SK-N-SH (cell line): ENCODE data around the gene ZRANB3. TPM values are rescaled to one million over a fixed set of nuclear protein-coding genes. Genes with fewer than 3 reads are reported as not detected.

Source experiments
- CTCF ChIA-PET: fragments of 300-600, 350-600 bp; formaldehyde crosslinking; extraction: SDS; loops from one replicate; lab custom pipeline; 2021; lab: Yijun Ruan, JAX
- POLR2A ChIA-PET: fragments of 350-600 bp; sonication (Branson Sonifier 250); formaldehyde crosslinking; extraction: SDS; loops from one replicate; lab custom pipeline; 2020; ENCODE audit warnings: antibody characterized with exemption, inconsistent platforms; lab: Yijun Ruan, JAX
- DNase-seq: peaks from one replicate; pipeline ENCODE4 v3.0.0; 2012
- H2AFZ ChIP-seq: fragments of 200-600 bp; sonication (generic); 2 replicates; pipeline ENCODE4 v1.8.1; 2016; ENCODE audit warnings: antibody characterized with exemption, mild to moderate bottlenecking, low read depth
- H3F3A ChIP-seq: fragments of 200-600 bp; sonication (generic); replicated peaks from 2 replicates; pipeline ENCODE3; 2016; ENCODE audit warnings: antibody characterized with exemption, mild to moderate bottlenecking; ENCODE audit not compliant: insufficient read depth
- H3K27ac ChIP-seq, 2 experiments: fragments of 200-500 bp in 1 of 2; fragments of 200-600 bp in 1 of 2; sonication (Bioruptor generic) in 1 of 2; sonication (generic), shearing (Covaris generic) in 1 of 2; 2 replicates each; pipeline versions ENCODE4 v1.5.1 to v1.6.1; 2014 to 2016; ENCODE audit warnings: low read depth in 2 of 2, inconsistent platforms in 1 of 2, low read length in 1 of 2, mild to moderate bottlenecking in 1 of 2, mixed read lengths in 1 of 2
- H3K27me3 ChIP-seq: fragments of 200-600 bp; sonication (generic), shearing (Covaris generic); 2 replicates; pipeline ENCODE4 v1.6.1; 2016; ENCODE audit warnings: mixed run types; ENCODE audit not compliant: insufficient read depth
- H3K36me3 ChIP-seq, 2 experiments: fragments of 200-500 bp in 1 of 2; fragments of 200-600 bp in 1 of 2; sonication (Bioruptor generic) in 1 of 2; sonication (generic) in 1 of 2; replicated peaks in 1 of 2; 2 replicates each; pipeline versions ENCODE3 to v1.5.1; 2014 to 2016; ENCODE audit warnings: low read length in 1 of 2, mild to moderate bottlenecking in 1 of 2; ENCODE audit not compliant: insufficient read depth in 2 of 2, control insufficient read depth in 1 of 2
- H3K4me1 ChIP-seq, 2 experiments: fragments of 200-500 bp in 1 of 2; fragments of 200-600 bp in 1 of 2; sonication (Bioruptor generic) in 1 of 2; sonication (generic), shearing (Covaris generic) in 1 of 2; 2 replicates each; pipeline versions ENCODE4 v1.5.1 to v1.6.1; 2014 to 2016; ENCODE audit warnings: low read depth in 1 of 2, low read length in 1 of 2, mixed run types in 1 of 2; ENCODE audit not compliant: insufficient read depth in 2 of 2, control insufficient read depth in 1 of 2
- H3K4me2 ChIP-seq: fragments of 200-600 bp; sonication (generic), shearing (Covaris generic); 2 replicates; pipeline ENCODE4 v1.6.1; 2017; ENCODE audit warnings: mixed run types
- H3K4me3 ChIP-seq, 2 experiments: fragments of 200-500 bp in 1 of 2; fragments of 200-600 bp in 1 of 2; sonication (Bioruptor generic) in 1 of 2; sonication (generic), shearing (Covaris generic) in 1 of 2; 2 replicates each; pipeline versions ENCODE4 v1.5.1 to v1.8.1; 2014 to 2016; ENCODE audit warnings: low read depth in 2 of 2, inconsistent platforms in 1 of 2, low read length in 1 of 2, mild to moderate bottlenecking in 1 of 2, mixed read lengths in 1 of 2, moderate library complexity in 1 of 2
- H3K79me2 ChIP-seq: fragments of 200-600 bp; sonication (generic); 2 replicates; pipeline ENCODE4 v1.8.1; 2017; ENCODE audit warnings: mild to moderate bottlenecking; ENCODE audit not compliant: insufficient read depth
- H3K9ac ChIP-seq: fragments of 200-600 bp; sonication (generic); 2 replicates; pipeline ENCODE4 v1.6.1; 2017; ENCODE audit warnings: mixed run types
- H3K9me2 ChIP-seq: fragments of 200-600 bp; sonication (generic); 2 replicates; pipeline ENCODE4 v1.6.1; 2017; ENCODE audit warnings: mixed run types
- H3K9me3 ChIP-seq: fragments of 200-600 bp; sonication (generic); 2 replicates; pipeline ENCODE4 v1.6.1; 2017; ENCODE audit warnings: mixed run types, mild to moderate bottlenecking, moderate library complexity
- H4K20me1 ChIP-seq: fragments of 200-600 bp; sonication (generic); 2 replicates; pipeline ENCODE4 v1.6.1; 2017; ENCODE audit warnings: mild to moderate bottlenecking, mixed run types; ENCODE audit not compliant: insufficient read depth
- CHD2 ChIP-seq: fragments of 150-350 bp; IDR thresholded peaks from 2 replicates; pipeline ENCODE4 v1.6.1; 2018; ENCODE audit warnings: low read length; ENCODE audit not compliant: partially characterized antibody
- EZH2phosphoT487 ChIP-seq: fragments of 200-600 bp; sonication (generic); IDR thresholded peaks from 2 replicates; pipeline ENCODE4 v1.6.1; 2017; ENCODE audit warnings: low read depth, mixed run types, mild to moderate bottlenecking, antibody characterized with exemption, moderate library complexity, borderline replicate concordance
- FOXJ3 ChIP-seq: sonication (generic); formaldehyde crosslinking; IDR thresholded peaks from 2 replicates; pipeline ENCODE4 v1.5.1; 2020; ENCODE audit warnings: mild to moderate bottlenecking, missing genetic modification reagents
- MXI1 ChIP-seq: IDR thresholded peaks from 2 replicates; pipeline ENCODE4 v1.6.1; 2012; ENCODE audit warnings: mild to moderate bottlenecking, low read depth, low read length, improper control_type of control experiment
- POLR2AphosphoS5 ChIP-seq: IDR thresholded peaks from 2 replicates; pipeline ENCODE4 v1.6.1; 2012; ENCODE audit warnings: low read depth, low read length
- RAD21 ChIP-seq: IDR thresholded peaks from 2 replicates; pipeline ENCODE4 v1.6.1; 2012; ENCODE audit warnings: mild to moderate bottlenecking, low read length
- RFX5 ChIP-seq: IDR thresholded peaks from 2 replicates; pipeline ENCODE4 v1.6.1; 2012; ENCODE audit warnings: mild to moderate bottlenecking, improper control_type of control experiment, low read length
- RXRA ChIP-seq: IDR thresholded peaks from 2 replicates; pipeline ENCODE4 v1.4.0; 2012; ENCODE audit warnings: low read depth, mild to moderate bottlenecking, borderline replicate concordance
- SMC3 ChIP-seq: IDR thresholded peaks from 2 replicates; pipeline ENCODE4 v1.6.1; 2012; ENCODE audit warnings: low read depth, low read length, improper control_type of control experiment
- TEAD4 ChIP-seq: IDR thresholded peaks from 2 replicates; pipeline ENCODE4 v1.4.0; 2012; ENCODE audit warnings: mild to moderate bottlenecking, borderline replicate concordance; ENCODE audit not compliant: insufficient read depth
- WGBS: methylation state at CpG from one replicate; pipeline ENCODE4 v1.1.6; 2017; ENCODE audit warnings: low lambda C conversion rate; 5-methylcytosine and 5-hydroxymethylcytosine counted together
- polyA plus RNA-seq, 3 experiments: library from polyadenylated mRNA; depleted of rRNA; stranded (reverse); fragments of >200 nt; gene quantifications; 2 replicates each; pipeline ENCODE4 v1.2.3, GENCODE V29; 2012
- TF ChIP-seq, protein P1 (sequence below): IDR thresholded peaks from 2 replicates; pipeline ENCODE4; 2012
- TF ChIP-seq, protein P2 (sequence below): IDR thresholded peaks from 2 replicates; pipeline ENCODE4 v1.4.0; 2012; ENCODE audit warnings: low read depth, borderline replicate concordance

Gene ZRANB3
- polyA plus RNA-seq, 1 of the 3 experiments (the other 2 are of a cell fraction): 4.1 TPM

DNA sequence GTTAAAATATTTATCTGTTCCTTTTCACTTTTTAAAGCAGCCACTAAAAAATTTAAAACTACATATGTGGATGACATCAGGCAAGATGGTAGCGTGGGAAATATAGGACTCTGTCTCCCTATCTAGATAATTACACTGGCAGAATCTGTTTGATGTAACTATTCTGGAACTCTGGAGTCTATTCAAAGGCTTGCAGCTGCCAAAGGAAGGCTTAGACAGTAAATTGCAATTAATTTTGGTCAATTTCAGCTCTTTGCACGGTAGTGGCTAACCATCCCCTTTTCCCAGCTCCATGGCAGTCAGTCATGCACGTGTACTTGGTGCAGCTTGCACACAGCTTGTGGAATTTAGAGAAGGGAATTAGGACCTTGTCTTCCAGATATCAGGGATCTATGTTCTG lies 343.7 kb downstream of the ZRANB3 start:
- Histone ChIP-seq H3K4me3 (no peak overlapping the region), H4K20me1 (no peaks in the 10 kb centered on the region), H3K79me2 (no peaks in the 10 kb centered on the region), H3K27me3 (no peaks in the 10 kb centered on the region), H3K36me3 (peaks cover 0 to 5% of the 10 kb centered on the region in 2 experiments), H3K9me2 (no peaks in the 10 kb centered on the region), H3K9me3 (no peaks in the 10 kb centered on the region), H3K4me1 (no peaks in the 10 kb centered on the region; a peak in 1 of 4 replicates), H2AFZ (no peak overlapping the region), H3K27ac (no peak overlapping the region), H3K9ac (no peak overlapping the region), H3F3A (no peaks in the 10 kb centered on the region), H3K4me2 (no peak overlapping the region)
- 86% methylated on average over 3 of the region's 3 CpGs for whole genome bisulfite sequencing
- CTCF ChIA-PET: no interaction called here
- POLR2A ChIA-PET: no interaction called here
- TF ChIP-seq, protein P1, sequence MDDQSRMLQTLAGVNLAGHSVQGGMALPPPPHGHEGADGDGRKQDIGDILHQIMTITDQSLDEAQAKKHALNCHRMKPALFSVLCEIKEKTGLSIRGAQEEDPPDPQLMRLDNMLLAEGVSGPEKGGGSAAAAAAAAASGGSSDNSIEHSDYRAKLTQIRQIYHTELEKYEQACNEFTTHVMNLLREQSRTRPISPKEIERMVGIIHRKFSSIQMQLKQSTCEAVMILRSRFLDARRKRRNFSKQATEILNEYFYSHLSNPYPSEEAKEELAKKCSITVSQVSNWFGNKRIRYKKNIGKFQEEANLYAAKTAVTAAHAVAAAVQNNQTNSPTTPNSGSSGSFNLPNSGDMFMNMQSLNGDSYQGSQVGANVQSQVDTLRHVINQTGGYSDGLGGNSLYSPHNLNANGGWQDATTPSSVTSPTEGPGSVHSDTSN: no peak
- TF ChIP-seq, protein P2, sequence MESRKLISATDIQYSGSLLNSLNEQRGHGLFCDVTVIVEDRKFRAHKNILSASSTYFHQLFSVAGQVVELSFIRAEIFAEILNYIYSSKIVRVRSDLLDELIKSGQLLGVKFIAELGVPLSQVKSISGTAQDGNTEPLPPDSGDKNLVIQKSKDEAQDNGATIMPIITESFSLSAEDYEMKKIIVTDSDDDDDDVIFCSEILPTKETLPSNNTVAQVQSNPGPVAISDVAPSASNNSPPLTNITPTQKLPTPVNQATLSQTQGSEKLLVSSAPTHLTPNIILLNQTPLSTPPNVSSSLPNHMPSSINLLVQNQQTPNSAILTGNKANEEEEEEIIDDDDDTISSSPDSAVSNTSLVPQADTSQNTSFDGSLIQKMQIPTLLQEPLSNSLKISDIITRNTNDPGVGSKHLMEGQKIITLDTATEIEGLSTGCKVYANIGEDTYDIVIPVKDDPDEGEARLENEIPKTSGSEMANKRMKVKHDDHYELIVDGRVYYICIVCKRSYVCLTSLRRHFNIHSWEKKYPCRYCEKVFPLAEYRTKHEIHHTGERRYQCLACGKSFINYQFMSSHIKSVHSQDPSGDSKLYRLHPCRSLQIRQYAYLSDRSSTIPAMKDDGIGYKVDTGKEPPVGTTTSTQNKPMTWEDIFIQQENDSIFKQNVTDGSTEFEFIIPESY: no peak
- TF ChIP-seq RAD21: no peak
- no peak for TF ChIP-seq RXRA
- TF ChIP-seq POLR2AphosphoS5: no peak
- TF ChIP-seq RFX5: no peak
- TF ChIP-seq SMC3: no peak
- TF ChIP-seq TEAD4: no peak
- TF ChIP-seq CHD2: no peak
- no peak for DNase-seq

DNA sequence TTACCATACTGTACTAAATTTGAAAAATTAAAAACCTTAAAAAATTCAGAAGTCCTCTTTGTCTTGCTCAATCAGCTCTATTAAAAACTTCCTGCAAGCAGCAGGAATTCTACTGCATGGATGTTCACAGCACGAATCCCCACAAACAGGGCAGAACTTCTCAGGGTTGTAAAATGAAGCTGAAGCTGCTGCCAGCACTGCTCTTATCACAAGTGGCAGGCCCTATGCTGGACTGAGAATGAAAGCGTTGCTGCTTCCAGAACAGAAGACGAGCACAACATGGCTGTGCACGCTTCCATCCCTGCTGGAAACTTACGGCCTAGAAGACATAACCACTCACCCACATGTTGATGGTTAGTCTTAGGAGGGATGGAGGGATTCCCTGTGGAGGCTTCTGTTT lies 345.0 kb downstream of the ZRANB3 start:
- Histone ChIP-seq H3F3A (no peaks in the 10 kb centered on the region), H3K9ac (no peak overlapping the region), H3K9me2 (no peaks in the 10 kb centered on the region), H3K36me3 (peaks cover 0 to 2% of the 10 kb centered on the region in 2 experiments), H3K27me3 (no peaks in the 10 kb centered on the region), H2AFZ (no peak overlapping the region), H3K79me2 (no peaks in the 10 kb centered on the region), H3K27ac (no peak overlapping the region), H4K20me1 (no peaks in the 10 kb centered on the region), H3K9me3 (no peaks in the 10 kb centered on the region), H3K4me2 (no peak overlapping the region), H3K4me3 (no peak overlapping the region), H3K4me1 (no peaks in the 10 kb centered on the region; a peak in 1 of 4 replicates)
- POLR2A ChIA-PET: no interaction called here
- DNase-seq: no peak
- 90% methylated on average over 2 of the region's 5 CpGs for WGBS
- TF ChIP-seq EZH2phosphoT487 (no peak), RXRA (no peak), MXI1 (no peak), FOXJ3 (no peak)
- CTCF ChIA-PET: interaction anchor here (0.7 kb wide), 1 partner anchor 399 kb away, joined by 3 read pairs; no protein-coding TSS in a partner anchor
